ENCODE data around the gene PSMD12. TPM values are rescaled to one million over a fixed set of nuclear protein-coding genes. Genes with fewer than 3 reads are reported as not detected.
"Not testable (repeated sequence)": the region's sequence is repeated elsewhere in the genome, so short reads cannot be mapped to it uniquely, and the experiment has no call there.

Gene PSMD12
- total and polyA plus RNA-seq, 7 experiments from 2014 or later = 30.4 to 54.4 (median 37.1) TPM

GRCh38 chr17:67390646-67391361 lies 24.4 kb upstream of the PSMD12 start:
- POLR2A ChIA-PET = interaction anchor here (0.6 to 6.6 kb wide), 13 partner anchors 8 to 86 kb away, joined by 3 to 53 read pairs (median 11); partner anchors contain the start of gene PITPNC1
- Histone ChIP-seq H3K4me3 (ENCODE audit: low read length) (peak overlapping the region; percentile 34), H3K27ac (ENCODE audit: low read depth, low read length) (peak overlapping the region; percentile 76), H3K9me3 (ENCODE audit: control insufficient read depth in 2 of 3, low read length in 3 of 3) (no peaks in the 10 kb centered on the region), H3K4me1 (ENCODE audit: control insufficient read depth in 2 of 2, insufficient read depth in 2 of 2, low read length in 2 of 2) (peaks cover 29 to 46% of the 10 kb centered on the region in 2 donors), H3K36me3 (ENCODE audit: control insufficient read depth in 2 of 3, insufficient read depth in 3 of 3, low read length in 3 of 3) (peaks cover 0 to 5% (median 0%) of the 10 kb centered on the region in 3 experiments), H3K27me3 (ENCODE audit: control insufficient read depth in 2 of 2, insufficient read depth in 2 of 2, low read length in 2 of 2) (no peaks in the 10 kb centered on the region)
- Mint-ChIP-seq H3K4me3 (peak overlapping the region; percentile 66 to 90 (median 84)), H3K36me3 (peaks cover 0 to 35% (median 17%) of the 10 kb centered on the region in 5 donors), H3K27ac (peak overlapping the region; percentile 85 to 99 (median 95)), H3K4me1 (peaks cover 47 to 95% (median 73%) of the 10 kb centered on the region in 7 donors), H3K9me3 (peaks cover 0 to 2% (median 0%) of the 10 kb centered on the region in 11 donors), H3K27me3 (no peaks in the 10 kb centered on the region)
- CTCF ChIA-PET = interaction anchor here (0.7 to 3.0 kb wide), 7 partner anchors 8 to 93 kb away, joined by 3 to 11 read pairs (median 4); no protein-coding TSS in a partner anchor
- intact Hi-C loops (cut with micrococcal nuclease) = loop anchor here (1.0 to 2.0 kb wide), 8 partner anchors 9 to 62 kb away; no protein-coding TSS in a partner anchor
- peak in 6 of 9 donors; percentile 50 to 74 (median 62) for DNase-seq
- ATAC-seq = peak; percentile 89

- H3K27ac ChIP-seq (ENCODE audit: low read depth, low read length) = peak overlapping the region; percentile 76
- intact Hi-C loops (cut with micrococcal nuclease) = loop anchor here (1.0 to 2.0 kb wide), 8 partner anchors 10 to 63 kb away; no protein-coding TSS in a partner anchor
These were observed 23.7 kb upstream of the PSMD12 start for GRCh38 chr17:67390006-67390645.

GRCh38 chr17:67388986-67389385 lies 22.6 kb upstream of the PSMD12 start:
- H3K27me3 Mint-ChIP-seq = no peaks in the 10 kb centered on the region
- H3K9me3 ChIP-seq (ENCODE audit: control insufficient read depth in 2 of 3, low read length in 3 of 3) = no peaks in the 10 kb centered on the region
- peaks cover 0 to 30% (median 19%) of the 10 kb centered on the region in 5 donors for H3K36me3 Mint-ChIP-seq
- POLR2A ChIA-PET = interaction anchor here (0.6 to 6.6 kb wide), 11 partner anchors 10 to 87 kb away, joined by 3 to 53 read pairs (median 16); partner anchors contain the start of gene PITPNC1
- ATAC-seq (no peak), DNase-seq (no peak)
- peak overlapping the region; percentile 73 to 99 (median 94) for H3K27ac Mint-ChIP-seq
- no peak overlapping the region for H3K4me3 ChIP-seq (ENCODE audit: low read length)
- H3K36me3 ChIP-seq (ENCODE audit: control insufficient read depth in 2 of 3, insufficient read depth in 3 of 3, low read length in 3 of 3) = peaks cover 0 to 8% (median 0%) of the 10 kb centered on the region in 3 experiments
- intact Hi-C loops (cut with micrococcal nuclease) = no loop called here
- peak overlapping the region; percentile 76 for H3K27ac ChIP-seq (ENCODE audit: low read depth, low read length)
- peak overlapping the region in 7 of 10 donors; percentile 3 to 90 (median 35) for H3K4me3 Mint-ChIP-seq
- H3K9me3 Mint-ChIP-seq = peaks cover 0 to 2% (median 0%) of the 10 kb centered on the region in 11 donors
- H3K4me1 ChIP-seq (ENCODE audit: control insufficient read depth in 2 of 2, insufficient read depth in 2 of 2, low read length in 2 of 2) = peaks cover 29 to 41% of the 10 kb centered on the region in 2 donors
- no peaks in the 10 kb centered on the region for H3K27me3 ChIP-seq (ENCODE audit: control insufficient read depth in 2 of 2, insufficient read depth in 2 of 2, low read length in 2 of 2)
- CTCF ChIA-PET = interaction anchor here (0.8 to 4.2 kb wide), 11 partner anchors 11 to 89 kb away, joined by 3 to 32 read pairs (median 5); partner anchors contain the start of gene PITPNC1
- H3K4me1 Mint-ChIP-seq = peaks cover 49 to 96% (median 71%) of the 10 kb centered on the region in 7 donors

More at GRCh38 chr17:67390006-67390645, 23.7 kb upstream of the PSMD12 start:
- ChIA-PET CTCF (interaction anchor here (0.7 to 4.2 kb wide), 12 partner anchors 8 to 93 kb away, joined by 3 to 32 read pairs (median 5); partner anchors contain the start of gene PITPNC1), POLR2A (interaction anchor here (0.6 to 6.6 kb wide), 14 partner anchors 9 to 86 kb away, joined by 3 to 53 read pairs (median 10); partner anchors contain the start of gene PITPNC1)
- Mint-ChIP-seq H3K27ac (peak overlapping the region; percentile 85 to 99 (median 95)), H3K36me3 (peaks cover 0 to 34% (median 19%) of the 10 kb centered on the region in 5 donors), H3K27me3 (no peaks in the 10 kb centered on the region), H3K9me3 (peaks cover 0 to 2% (median 0%) of the 10 kb centered on the region in 11 donors), H3K4me1 (peaks cover 49 to 94% (median 73%) of the 10 kb centered on the region in 7 donors), H3K4me3 (peak overlapping the region; percentile 66 to 90 (median 84))
- Histone ChIP-seq H3K4me3 (ENCODE audit: low read length) (peak overlapping the region; percentile 34), H3K9me3 (ENCODE audit: control insufficient read depth in 2 of 3, low read length in 3 of 3) (no peaks in the 10 kb centered on the region), H3K36me3 (ENCODE audit: control insufficient read depth in 2 of 3, insufficient read depth in 3 of 3, low read length in 3 of 3) (peaks cover 0 to 10% (median 0%) of the 10 kb centered on the region in 3 experiments), H3K27me3 (ENCODE audit: control insufficient read depth in 2 of 2, insufficient read depth in 2 of 2, low read length in 2 of 2) (no peaks in the 10 kb centered on the region), H3K4me1 (ENCODE audit: control insufficient read depth in 2 of 2, insufficient read depth in 2 of 2, low read length in 2 of 2) (peaks cover 29 to 40% of the 10 kb centered on the region in 2 donors)
- ATAC-seq (no peak), DNase-seq (no peak)

DNA sequence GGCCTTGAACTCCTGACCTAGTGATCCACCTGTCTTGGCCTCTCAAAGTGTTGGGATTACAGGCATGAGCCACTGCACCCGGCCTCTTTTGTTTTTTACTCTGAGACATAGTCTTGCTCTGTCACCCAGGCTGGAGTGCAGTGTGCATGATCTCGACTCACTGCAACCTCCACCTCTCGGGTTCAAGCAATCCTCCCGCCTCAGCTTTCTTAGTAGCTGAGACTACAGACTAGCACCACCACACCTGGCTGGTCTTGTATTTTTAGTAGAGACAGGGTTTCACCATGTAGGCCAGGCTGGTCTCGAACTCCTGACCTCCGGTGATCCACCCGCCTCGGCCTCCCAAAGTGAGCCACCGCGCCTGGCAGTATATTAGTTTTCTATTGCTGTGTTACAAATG lies 22.2 kb upstream of the PSMD12 start:
- ATAC-seq; H3K9me3 Mint-ChIP-seq; H3K27me3 ChIP-seq (ENCODE audit: control insufficient read depth in 2 of 2, insufficient read depth in 2 of 2, low read length in 2 of 2); H3K4me3 ChIP-seq (ENCODE audit: low read length); H3K9me3 ChIP-seq (ENCODE audit: control insufficient read depth in 2 of 3, low read length in 3 of 3); H3K27me3 Mint-ChIP-seq; H3K36me3 ChIP-seq (ENCODE audit: control insufficient read depth in 2 of 3, insufficient read depth in 3 of 3, low read length in 3 of 3); DNase-seq; intact Hi-C loops (cut with micrococcal nuclease): not testable (repeated sequence)
- Histone ChIP-seq H3K4me1 (ENCODE audit: control insufficient read depth in 2 of 2, insufficient read depth in 2 of 2, low read length in 2 of 2) (peaks cover 29 to 45% of the 10 kb centered on the region in 2 donors), H3K27ac (ENCODE audit: low read depth, low read length) (peak overlapping the region; percentile 76)
- Mint-ChIP-seq H3K36me3 (peaks cover 0 to 27% (median 21%) of the 10 kb centered on the region in 5 donors), H3K4me1 (peaks cover 52 to 96% (median 72%) of the 10 kb centered on the region in 7 donors), H3K27ac (peak overlapping the region; percentile 73 to 99 (median 94)), H3K4me3 (peak overlapping the region in 4 of 10 donors; percentile 11 to 87 (median 16))
- POLR2A ChIA-PET = interaction anchor here (0.5 to 6.6 kb wide), 14 partner anchors 9 to 164 kb away, joined by 3 to 53 read pairs (median 8); partner anchors contain the start of gene PITPNC1
- CTCF ChIA-PET = interaction anchor here (0.7 to 4.2 kb wide), 13 partner anchors 10 to 89 kb away, joined by 3 to 33 read pairs (median 5); partner anchors contain the start of gene PITPNC1

GRCh38 chr17:67386965-67387551 lies 20.7 kb upstream of the PSMD12 start:
- ATAC-seq (peak; percentile 22), DNase-seq (peak in 3 of 9 donors; percentile 42 to 78 (median 59))
- Mint-ChIP-seq H3K9me3 (peaks cover 0 to 2% (median 0%) of the 10 kb centered on the region in 11 donors), H3K27ac (peak overlapping the region; percentile 68 to 99 (median 93)), H3K36me3 (peaks cover 0 to 32% (median 19%) of the 10 kb centered on the region in 5 donors), H3K4me1 (peaks cover 53 to 96% (median 69%) of the 10 kb centered on the region in 7 donors), H3K27me3 (no peaks in the 10 kb centered on the region), H3K4me3 (peak overlapping the region in 6 of 10 donors; percentile 19 to 45 (median 31))
- Histone ChIP-seq H3K36me3 (ENCODE audit: control insufficient read depth in 2 of 3, insufficient read depth in 3 of 3, low read length in 3 of 3) (peaks cover 0 to 11% (median 5%) of the 10 kb centered on the region in 3 experiments), H3K4me3 (ENCODE audit: low read length) (no peak overlapping the region), H3K4me1 (ENCODE audit: control insufficient read depth in 2 of 2, insufficient read depth in 2 of 2, low read length in 2 of 2) (peaks cover 26 to 50% of the 10 kb centered on the region in 2 donors), H3K27me3 (ENCODE audit: control insufficient read depth in 2 of 2, insufficient read depth in 2 of 2, low read length in 2 of 2) (no peaks in the 10 kb centered on the region), H3K27ac (ENCODE audit: low read depth, low read length) (peak overlapping the region; percentile 46), H3K9me3 (ENCODE audit: control insufficient read depth in 2 of 3, low read length in 3 of 3) (no peaks in the 10 kb centered on the region)
- intact Hi-C loops (cut with micrococcal nuclease) = loop anchor here (1.0 kb wide), 3 partner anchors 47 to 88 kb away; no protein-coding TSS in a partner anchor
- CTCF ChIA-PET = interaction anchor here (0.6 to 4.2 kb wide), 11 partner anchors 9 to 217 kb away, joined by 3 to 33 read pairs (median 3); partner anchors contain the start of gene PITPNC1
- POLR2A ChIA-PET = interaction anchor here (0.5 to 6.6 kb wide), 14 partner anchors 9 to 170 kb away, joined by 3 to 53 read pairs (median 5); partner anchors contain the start of gene PITPNC1

All from naive thymus-derived CD4-positive, alpha-beta T cell (primary cell).